Lung (tissue), 16 donors: ENCODE results near the gene EBLN1. TPM values are rescaled to one million over a fixed set of nuclear protein-coding genes. Genes with fewer than 3 reads are reported as not detected.

ENCODE experiments used
- ATAC-seq: fragments of 200-7000 bp; cut with Tn5 transposase; one replicate; pipeline ENCODE4 v1.9.1; 2020; ENCODE audit warnings: moderate number of reproducible peaks; ENCODE audit not compliant: insufficient read depth, low FRiP score
- DNase-seq, 3 donors: peaks; one replicate each; pipeline ENCODE4 v3.0.0-alpha.2; 2013 to 2017
- H3K27ac ChIP-seq, 2 donors: one replicate each; pipeline ENCODE4 v1.5.1; 2013; ENCODE audit warnings: mild to moderate bottlenecking in 2 of 2, moderate library complexity in 2 of 2, control low read depth in 1 of 2, inconsistent platforms in 1 of 2, low read depth in 1 of 2, low read length in 1 of 2
- H3K27me3 ChIP-seq, 3 donors: one replicate each; pipeline ENCODE4 v1.5.1; 2013; ENCODE audit warnings: low read length in 2 of 3; ENCODE audit not compliant: control insufficient read depth in 3 of 3, insufficient read depth in 3 of 3
- H3K36me3 ChIP-seq, 4 donors: one replicate each; pipeline ENCODE4 v1.5.1; 2013; ENCODE audit warnings: low read length in 4 of 4, mild to moderate bottlenecking in 1 of 4, moderate library complexity in 1 of 4; ENCODE audit not compliant: control insufficient read depth in 4 of 4, insufficient read depth in 4 of 4
- H3K4me1 ChIP-seq, 5 donors: one replicate each; pipeline ENCODE4 v1.5.1; 2013; ENCODE audit warnings: low read length in 5 of 5, mild to moderate bottlenecking in 2 of 5, moderate library complexity in 1 of 5; ENCODE audit not compliant: control insufficient read depth in 5 of 5, insufficient read depth in 5 of 5
- H3K4me3 ChIP-seq: one replicate; pipeline ENCODE4 v1.5.1; 2013; ENCODE audit warnings: mild to moderate bottlenecking, control low read depth, moderate library complexity
- H3K9ac ChIP-seq, 2 donors: one replicate each; pipeline ENCODE4 v1.5.1; 2013; ENCODE audit warnings: low read length in 2 of 2, control low read depth in 1 of 2; ENCODE audit not compliant: insufficient read depth in 1 of 2
- H3K9me3 ChIP-seq, 4 donors: one replicate each; pipeline ENCODE4 v1.5.1; 2013; ENCODE audit warnings: low read length in 3 of 4, mild to moderate bottlenecking in 1 of 4, moderate library complexity in 1 of 4; ENCODE audit not compliant: control insufficient read depth in 4 of 4, insufficient read depth in 3 of 4
- WGBS, 2 donors: extraction: QIAGEN DNeasy Blood & Tissue Kit; methylation state at CpG; one replicate each; pipeline ENCODE4 v1.1.7; 2013; 5-methylcytosine and 5-hydroxymethylcytosine counted together
- long read RNA-seq, 5 donors: transcript quantifications; one replicate each; lab custom pipeline, GENCODE V29; 2026
- polyA plus RNA-seq, 2 donors: library from polyadenylated mRNA; stranded (reverse); fragments of 200-250 nt; gene quantifications; one replicate each; pipeline ENCODE4 v1.2.1, GENCODE V29; 2013
- total RNA-seq, 2 donors: library from RNA; depleted of rRNA in 1 of 2; stranded (reverse); fragments of >200 nt in 1 of 2; gene quantifications; one replicate each; pipeline ENCODE4 v1.2.1, GENCODE V29; 2014 to 2021
- TF ChIP-seq, protein P1 (sequence below): IDR thresholded peaks from 2 replicates; pipeline ENCODE4 v1.5.1; 2012; ENCODE audit warnings: mild to moderate bottlenecking; ENCODE audit errors: control extremely low read depth, extremely low read depth
- donor health status: control.
- donor health status: control.
- donor health status: Bipolar disorder and iron deficiency.
- donor health status: healthy.
- donor health status: DM: yes; HTN: yes; CAD: no.

EBLN1 gene
- total RNA-seq (not detected), polyA plus RNA-seq (not detected)
- long read RNA-seq, donor 1, result 0 reads
- long read RNA-seq, donor 2, result 0 reads
- long read RNA-seq, donor 3, result 0 reads
- long read RNA-seq, donor 4, result 0 reads
- long read RNA-seq, donor 5, result 0 reads

DNA sequence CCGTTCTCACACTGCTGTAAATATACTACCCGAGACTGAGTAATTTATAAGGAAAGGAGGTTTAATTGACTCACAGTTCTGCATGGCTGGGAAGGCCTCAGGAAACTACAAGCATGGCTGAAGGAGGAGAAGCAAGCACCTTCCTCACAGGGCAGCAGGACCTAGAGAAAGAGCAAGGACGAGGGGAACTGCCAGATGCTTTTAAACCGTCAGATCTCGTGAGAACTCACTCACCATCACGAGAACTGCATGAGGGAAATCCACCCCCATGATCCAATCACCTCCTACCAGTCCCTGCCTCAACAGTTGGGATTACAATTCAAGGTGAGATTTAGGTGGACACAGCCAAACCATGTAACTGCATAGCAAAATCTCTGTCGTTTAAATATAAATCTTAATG is at the start of gene EBLN1:
Gene EBLN1, minus strand, starts transcription at position 174 of the 400 bp plus-strand sequence. CDS start 8,032 bp downstream, outside the sequence.
- Histone ChIP-seq H3K27me3 (no peaks in the 10 kb centered on the region), H3K36me3 (no peaks in the 10 kb centered on the region), H3K4me3 (no peak within 1 kb of the TSS), H3K27ac (no peak within 1 kb of the TSS), H3K4me1 (no peaks in the 10 kb centered on the region), H3K9me3 (peaks cover 0 to 4% (median 0%) of the 10 kb centered on the region in 4 donors), H3K9ac (no peak within 1 kb of the TSS)
- TF ChIP-seq, protein P1, sequence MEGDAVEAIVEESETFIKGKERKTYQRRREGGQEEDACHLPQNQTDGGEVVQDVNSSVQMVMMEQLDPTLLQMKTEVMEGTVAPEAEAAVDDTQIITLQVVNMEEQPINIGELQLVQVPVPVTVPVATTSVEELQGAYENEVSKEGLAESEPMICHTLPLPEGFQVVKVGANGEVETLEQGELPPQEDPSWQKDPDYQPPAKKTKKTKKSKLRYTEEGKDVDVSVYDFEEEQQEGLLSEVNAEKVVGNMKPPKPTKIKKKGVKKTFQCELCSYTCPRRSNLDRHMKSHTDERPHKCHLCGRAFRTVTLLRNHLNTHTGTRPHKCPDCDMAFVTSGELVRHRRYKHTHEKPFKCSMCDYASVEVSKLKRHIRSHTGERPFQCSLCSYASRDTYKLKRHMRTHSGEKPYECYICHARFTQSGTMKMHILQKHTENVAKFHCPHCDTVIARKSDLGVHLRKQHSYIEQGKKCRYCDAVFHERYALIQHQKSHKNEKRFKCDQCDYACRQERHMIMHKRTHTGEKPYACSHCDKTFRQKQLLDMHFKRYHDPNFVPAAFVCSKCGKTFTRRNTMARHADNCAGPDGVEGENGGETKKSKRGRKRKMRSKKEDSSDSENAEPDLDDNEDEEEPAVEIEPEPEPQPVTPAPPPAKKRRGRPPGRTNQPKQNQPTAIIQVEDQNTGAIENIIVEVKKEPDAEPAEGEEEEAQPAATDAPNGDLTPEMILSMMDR, result no peak
- no peak for DNase-seq
- ATAC-seq, result no peak
- WGBS, 2 donors, result 87 to 93% methylated on average over 7 of the region's 7 CpGs

DNA sequence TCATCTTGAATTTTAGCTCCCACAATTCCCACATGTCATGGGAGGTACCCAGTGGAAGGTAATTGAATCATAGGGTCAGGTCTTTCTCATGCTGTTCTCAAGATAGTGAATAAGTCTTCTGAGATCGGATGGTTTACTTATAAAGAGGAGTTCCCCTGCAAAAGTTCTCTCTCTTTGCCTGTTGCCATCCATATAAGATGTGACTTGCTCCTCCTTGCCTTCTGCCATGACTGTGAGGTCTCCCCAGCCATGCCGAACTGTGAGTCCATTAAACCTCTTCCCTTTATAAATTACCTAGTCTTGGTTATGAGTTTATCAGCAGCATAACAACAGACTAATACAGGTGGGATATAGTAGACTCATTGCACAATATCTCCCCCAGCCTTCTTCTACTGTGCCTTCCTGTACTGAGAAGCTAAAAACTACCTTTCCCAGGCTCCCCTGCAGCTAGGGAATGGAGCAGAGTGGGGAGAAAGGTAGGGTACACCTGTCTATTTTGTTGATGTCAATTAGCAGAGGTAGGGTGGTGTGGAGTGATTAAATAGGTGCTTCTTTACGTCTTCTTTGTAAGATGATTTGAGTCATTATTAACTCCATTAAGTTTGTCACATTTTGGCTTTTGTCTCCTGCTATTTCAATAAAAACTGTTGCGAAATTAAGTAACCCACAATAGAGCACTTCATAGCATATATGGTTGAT is 48.2 kb upstream of the EBLN1 start:
- H3K9ac ChIP-seq, result no peak overlapping the region
- no peaks in the 10 kb centered on the region for H3K4me1 ChIP-seq
- no peaks in the 10 kb centered on the region for H3K9me3 ChIP-seq
- no peak for DNase-seq
- TF ChIP-seq, protein P1, result no peak
- ATAC-seq, result no peak
- 89 to 91% methylated on average over 4 of the region's 4 CpGs for WGBS, 2 donors
- H3K36me3 ChIP-seq, result no peaks in the 10 kb centered on the region
- no peak overlapping the region for H3K4me3 ChIP-seq
- H3K27ac ChIP-seq, result no peak overlapping the region
- peaks cover 0 to 4% (median 0%) of the 10 kb centered on the region in 3 donors for H3K27me3 ChIP-seq

DNA sequence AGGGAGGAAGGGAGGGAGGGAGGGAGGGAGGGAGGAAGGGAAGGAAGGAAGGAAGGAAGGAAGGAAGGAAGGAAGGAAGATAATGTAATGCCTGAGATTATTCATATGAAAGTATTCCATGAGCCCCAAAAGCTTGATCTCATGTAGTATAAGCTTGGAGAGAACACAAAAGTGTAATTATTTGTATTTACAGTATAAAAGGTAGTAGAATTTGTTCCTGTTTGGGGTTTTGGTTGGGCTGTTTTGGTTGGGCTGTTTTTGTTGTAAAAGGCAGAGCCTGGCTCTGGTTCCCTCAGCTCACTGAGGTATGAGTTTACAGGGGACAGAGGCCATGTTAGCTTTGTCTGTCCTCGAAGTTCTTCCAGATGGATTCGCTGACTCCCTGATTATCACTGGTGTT is 45.3 kb upstream of the EBLN1 start:
- WGBS, 2 donors, result 91 to 100% methylated on average over 2 of the region's 2 CpGs
- Histone ChIP-seq H3K27me3 (peaks cover 0 to 9% (median 9%) of the 10 kb centered on the region in 3 donors), H3K9ac (no peak overlapping the region), H3K36me3 (no peaks in the 10 kb centered on the region), H3K9me3 (no peaks in the 10 kb centered on the region), H3K4me3 (no peak overlapping the region), H3K27ac (no peak overlapping the region), H3K4me1 (no peaks in the 10 kb centered on the region)
- TF ChIP-seq, protein P1, result no peak
- ATAC-seq (no peak), DNase-seq (no peak)
